ENCODE data around the gene LYPD8.

Gene LYPD8

GRCh38 chr1:248756636-248757035, 1.1 kb upstream of the LYPD8 start:
- no peak for DNase-seq

GRCh38 chr1:248756151-248756550, 592 bp upstream of the LYPD8 start:
- DNase-seq, result no peak

GRCh38 chr1:248753708-248754280, 1.8 kb downstream of the LYPD8 start:
- no peak for DNase-seq

- no peak for DNase-seq
Measured at GRCh38 chr1:248753029-248753594, 2.4 kb downstream of the LYPD8 start.

GRCh38 chr1:248752161-248753028, 3.2 kb downstream of the LYPD8 start:
- DNase-seq, result no peak

- no peak for DNase-seq
Measured at GRCh38 chr1:248751635-248752034, 3.9 kb downstream of the LYPD8 start.

GRCh38 chr1:248751142-248751541, 4.4 kb downstream of the LYPD8 start:
- no peak for DNase-seq

GRCh38 chr1:248750496-248750895, 5.1 kb downstream of the LYPD8 start:
- DNase-seq, result no peak

- DNase-seq, result no peak
Measured at GRCh38 chr1:248748211-248748610, 7.3 kb downstream of the LYPD8 start.

- no peak for DNase-seq
Measured at GRCh38 chr1:248740876-248741275, 14.7 kb downstream of the LYPD8 start.

GRCh38 chr1:248739572-248740205, 15.9 kb downstream of the LYPD8 start:
- DNase-seq, result no peak

- no peak for DNase-seq
Measured at GRCh38 chr1:248737457-248737856, 18.1 kb downstream of the LYPD8 start.

GRCh38 chr1:248736977-248737376, 18.6 kb downstream of the LYPD8 start:
- no peak for DNase-seq

GRCh38 chr1:248733566-248733965, 22.0 kb downstream of the LYPD8 start:
- no peak for DNase-seq

GRCh38 chr1:248730507-248731335, 24.8 kb downstream of the LYPD8 start:
- no peak for DNase-seq

GRCh38 chr1:248714248-248714647, 41.3 kb downstream of the LYPD8 start:
- DNase-seq, result no peak

GRCh38 chr1:248710305-248710900, 45.2 kb downstream of the LYPD8 start:
- no peak for DNase-seq

- DNase-seq, result no peak
Measured at GRCh38 chr1:248704606-248705005, 51.0 kb downstream of the LYPD8 start.

- DNase-seq, result no peak
Measured at GRCh38 chr1:248703674-248704073, 51.9 kb downstream of the LYPD8 start.

GRCh38 chr1:248702714-248703113, 52.8 kb downstream of the LYPD8 start, which contains the start of gene OR14I1:
Gene OR14I1 (minus strand): TSS chr1:248702766.
- no peak for DNase-seq

- DNase-seq, result no peak
Measured at GRCh38 chr1:248699099-248699498, 56.5 kb downstream of the LYPD8 start.

- DNase-seq, result no peak
Measured at GRCh38 chr1:248697907-248698306, 57.7 kb downstream of the LYPD8 start.

All from NCI-H510A treated with DMSO at 0.1 percent for 48 hours (cell line).